Superior temporal gyrus (tissue), 1 donor: ENCODE results near the gene RNF125.
A peak's percentile ranks its signal among the peaks of the same experiment; 100 is the strongest.

ENCODE experiments used
- DNase-seq: peaks from one replicate; pipeline ENCODE4 v3.0.0-alpha.2; 2016; ENCODE audit errors: extremely low spot score

RNF125 gene

DNA sequence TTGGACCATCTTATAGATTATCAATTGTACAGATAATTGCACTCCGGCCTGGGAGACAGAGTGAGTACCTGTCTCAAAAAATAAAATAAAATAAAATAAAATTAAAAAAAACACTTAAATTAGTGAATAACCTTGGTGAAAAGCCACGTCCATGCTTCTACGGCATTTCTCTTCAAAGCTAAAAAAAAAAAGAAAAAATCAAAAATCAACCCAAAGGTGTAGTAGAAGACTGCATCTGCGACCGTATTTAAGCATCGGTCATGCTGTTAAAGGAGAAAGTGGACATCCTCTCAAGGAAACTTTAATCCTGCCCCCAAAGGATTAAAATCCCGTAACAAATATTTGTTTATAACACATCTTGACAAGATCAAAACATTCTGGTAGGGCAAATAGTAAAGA lies 72.7 kb downstream of the RNF125 start:
- no peak for DNase-seq

DNA sequence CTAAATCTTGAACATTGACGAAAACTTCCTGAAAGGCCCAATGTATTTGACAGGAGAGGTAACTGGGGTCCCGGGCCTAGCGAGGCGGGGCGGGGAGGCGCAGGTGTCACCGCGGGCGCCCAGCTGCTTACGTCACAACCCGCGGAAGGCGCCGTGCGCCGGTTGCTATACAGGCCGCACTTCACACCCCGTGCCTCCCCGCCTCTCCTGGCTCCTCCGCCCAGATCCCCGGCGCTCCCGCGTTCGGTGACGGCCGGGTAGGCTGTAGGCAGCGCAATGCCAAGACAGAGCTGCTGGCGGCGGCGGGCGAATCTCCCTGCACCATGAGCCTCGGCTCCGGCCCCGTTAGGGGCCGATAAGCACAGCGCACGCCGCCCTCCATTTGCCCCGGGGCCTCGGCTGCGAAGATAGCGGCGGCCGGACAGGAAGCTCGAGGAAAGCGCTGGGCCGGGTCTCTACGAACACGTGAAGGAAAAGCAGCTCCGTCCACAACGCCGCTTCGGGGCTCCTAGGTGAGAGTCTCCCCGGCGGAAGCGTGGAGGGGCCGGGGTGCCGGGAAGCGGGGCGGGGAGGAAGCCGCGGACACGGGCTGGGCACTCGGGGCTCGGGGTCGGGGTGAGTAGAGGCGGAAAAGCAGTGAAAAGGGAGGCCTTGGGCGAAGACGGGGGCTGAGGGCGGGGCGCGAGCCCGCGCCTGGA lies 73.2 kb downstream of the RNF125 start, which contains the start of gene RNF138:
TSS of gene RNF138 (plus strand) at position 151 of the 698 bp plus-strand sequence. CDS start 903 bp downstream, outside the sequence.
- peak; percentile 80 for DNase-seq

DNA sequence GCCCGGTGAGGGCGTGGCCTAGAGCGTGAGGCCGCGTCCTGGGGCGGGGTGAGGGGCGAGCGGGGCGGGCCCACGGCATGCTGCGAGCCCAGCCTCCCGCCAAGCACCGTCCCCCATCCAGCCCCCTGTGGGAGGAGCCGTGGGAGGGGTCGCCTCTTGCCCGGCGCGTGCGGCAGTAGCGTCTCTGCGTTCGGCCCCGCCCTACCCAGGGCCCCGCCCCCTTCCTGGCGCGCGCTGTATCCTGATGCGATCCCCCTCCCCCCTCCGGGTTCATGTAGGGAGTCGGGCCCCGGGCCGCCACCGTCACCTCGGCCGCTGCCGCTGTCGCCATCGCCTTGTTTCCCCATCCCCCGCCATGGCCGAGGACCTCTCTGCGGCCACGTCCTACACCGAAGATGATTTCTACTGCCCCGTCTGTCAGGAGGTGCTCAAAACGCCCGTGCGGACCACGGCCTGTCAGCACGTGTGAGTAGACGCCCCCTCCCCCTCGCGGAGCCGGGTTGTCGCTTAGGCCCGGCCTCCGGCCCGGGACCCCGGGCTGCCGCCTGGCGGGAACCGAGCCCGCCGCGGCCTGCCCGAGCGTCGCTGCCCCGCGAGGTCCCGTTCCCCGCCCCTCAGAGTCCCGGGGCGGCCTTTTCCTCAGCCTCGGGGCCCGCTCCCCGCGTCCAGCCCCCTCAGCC lies 73.9 kb downstream of the RNF125 start:
- peak; percentile 95 for DNase-seq

DNA sequence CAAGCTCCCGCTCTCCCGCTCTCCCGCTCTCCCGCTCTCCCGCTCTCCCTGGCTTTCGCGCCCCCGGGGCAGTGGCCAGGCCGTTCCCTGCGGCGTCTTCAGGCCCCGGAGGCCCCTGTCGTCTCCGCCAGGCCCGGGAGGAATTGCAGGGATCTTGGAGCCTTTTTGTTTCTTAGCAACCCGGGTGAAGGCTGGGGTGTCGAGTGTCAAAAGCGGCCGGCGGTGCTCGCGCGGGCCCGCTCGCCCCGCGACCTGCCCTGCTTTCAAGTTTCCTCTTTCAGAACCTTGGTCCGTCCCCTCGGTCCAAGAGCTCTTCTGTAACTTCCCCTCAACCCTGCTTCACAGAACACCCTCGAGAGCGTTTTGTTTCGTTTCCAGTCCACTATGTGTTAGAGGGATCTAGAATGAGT lies 74.5 kb downstream of the RNF125 start:
- DNase-seq, result no peak

DNA sequence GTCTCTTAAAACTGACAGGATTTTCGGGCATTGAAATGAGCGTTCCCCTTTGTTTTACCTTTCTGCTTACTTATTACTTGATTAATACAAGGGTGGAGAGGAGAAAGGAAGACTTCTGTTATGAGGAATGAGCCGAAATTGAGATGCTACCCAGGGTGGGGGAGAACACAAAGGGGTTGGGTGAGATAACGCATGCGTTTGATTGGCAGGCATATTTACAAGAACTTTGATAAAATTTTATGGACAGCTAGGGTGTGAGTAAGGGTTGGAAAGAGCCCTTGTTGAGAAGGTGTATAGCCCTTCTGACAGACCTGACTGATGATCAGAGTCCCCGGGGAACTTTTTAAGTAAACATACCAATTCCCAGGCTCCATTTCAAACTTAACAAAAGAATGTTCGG lies 74.9 kb downstream of the RNF125 start:
- no peak for DNase-seq

DNA sequence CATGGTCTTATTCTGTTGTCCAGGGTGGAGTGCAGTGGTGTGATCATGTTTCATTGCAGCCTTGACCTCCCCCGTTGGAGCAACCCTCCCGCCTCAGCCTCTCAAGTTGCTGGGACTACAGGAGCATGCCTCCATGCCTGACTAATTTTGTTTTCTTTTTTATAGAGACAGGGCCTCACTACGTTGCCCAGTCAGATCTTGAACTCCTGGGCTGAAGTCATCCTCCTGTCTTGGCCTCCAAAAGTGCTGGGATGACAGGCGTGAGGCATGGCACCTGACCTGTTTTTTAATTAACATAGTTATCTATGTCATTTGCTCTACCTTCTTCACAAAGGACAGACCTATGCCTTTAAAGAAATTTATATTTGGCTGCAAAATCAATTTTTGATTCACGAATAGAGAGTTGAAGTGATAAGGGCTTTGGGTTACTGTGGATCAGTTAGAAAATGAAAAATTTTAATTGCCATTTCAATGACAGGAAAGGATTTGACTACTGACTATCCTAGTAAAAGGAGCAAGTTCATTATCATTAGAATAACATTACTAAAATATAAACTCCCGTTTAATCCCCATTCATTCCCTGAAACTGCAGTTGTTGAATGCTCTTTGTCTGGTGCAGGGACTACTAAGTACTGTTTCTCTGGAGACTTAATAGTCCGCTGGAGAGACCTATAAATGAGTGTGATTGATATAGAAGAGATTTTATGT lies 76.7 kb downstream of the RNF125 start:
- no peak for DNase-seq

DNA sequence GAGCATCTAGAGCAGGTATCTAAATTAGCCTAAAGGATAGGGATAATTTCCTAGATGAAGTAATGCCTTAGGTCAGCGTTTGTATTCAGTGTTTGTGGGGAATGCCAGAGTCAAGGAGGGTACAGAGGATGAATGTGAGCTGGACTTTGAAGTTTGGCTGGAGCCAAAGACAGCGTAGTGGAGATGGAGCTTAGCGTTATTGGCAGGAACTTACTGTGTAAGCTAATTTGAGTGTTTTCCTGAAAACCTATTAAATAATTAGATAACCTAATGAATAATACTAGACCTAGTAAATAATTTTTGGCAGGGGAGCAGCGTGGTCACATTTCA lies 77.2 kb downstream of the RNF125 start:
- no peak for DNase-seq

DNA sequence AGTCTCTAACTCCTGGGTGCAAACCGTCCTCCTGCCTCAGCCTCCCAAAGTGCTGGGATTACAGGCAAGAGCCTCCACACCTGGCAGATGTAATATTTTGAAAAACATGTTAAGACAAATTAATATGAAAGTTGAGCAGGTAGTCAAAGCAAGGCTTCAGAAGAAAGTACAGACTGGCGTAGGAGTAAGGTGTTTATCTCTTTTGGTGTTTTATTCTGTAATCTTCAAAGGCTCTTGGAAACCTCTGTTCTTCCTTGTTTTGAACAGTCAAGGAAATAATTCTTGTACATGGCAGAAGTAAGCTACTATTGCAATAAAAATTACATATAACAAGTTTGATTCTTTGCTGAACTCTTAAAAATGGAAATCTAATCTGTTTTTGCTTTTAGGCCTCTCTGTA lies 78.3 kb downstream of the RNF125 start:
- no peak for DNase-seq

DNA sequence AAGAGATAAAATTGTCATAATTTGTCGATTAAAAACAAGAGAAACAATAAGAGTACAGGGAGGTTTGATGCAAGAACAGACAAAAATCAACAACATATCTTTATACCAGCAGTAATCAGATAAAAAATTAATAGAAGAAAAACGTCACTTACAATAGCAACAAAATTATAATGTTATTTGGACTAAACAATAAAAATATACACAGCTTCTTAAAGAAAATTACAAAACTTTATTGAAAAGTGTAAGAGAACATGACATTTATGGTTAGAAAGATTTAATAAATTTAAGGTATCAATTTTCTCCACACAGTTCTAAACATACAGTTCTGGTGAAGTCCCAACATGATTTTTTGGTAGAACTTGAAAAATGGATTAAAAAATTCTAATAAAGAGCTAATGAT lies 85.9 kb downstream of the RNF125 start:
- DNase-seq, result no peak

DNA sequence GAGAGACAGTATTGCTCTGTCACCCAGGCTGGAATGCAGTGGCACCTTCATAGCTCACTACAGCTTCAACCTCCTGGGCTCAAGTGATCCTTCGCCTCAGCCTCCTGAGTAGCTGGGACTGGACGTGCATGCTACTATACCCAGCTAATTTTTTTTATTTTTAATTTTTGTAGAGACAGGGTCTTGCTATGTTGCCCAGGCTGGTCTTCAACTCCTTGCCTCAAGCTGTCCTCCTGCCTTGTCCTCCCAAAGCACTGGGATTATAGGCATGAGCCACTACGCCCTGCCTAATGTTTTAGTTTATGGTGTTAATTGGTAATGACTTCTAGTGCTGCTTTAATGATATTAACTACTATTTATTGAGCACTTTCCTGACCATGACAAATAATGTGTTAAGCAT lies 91.4 kb downstream of the RNF125 start:
- no peak for DNase-seq

DNA sequence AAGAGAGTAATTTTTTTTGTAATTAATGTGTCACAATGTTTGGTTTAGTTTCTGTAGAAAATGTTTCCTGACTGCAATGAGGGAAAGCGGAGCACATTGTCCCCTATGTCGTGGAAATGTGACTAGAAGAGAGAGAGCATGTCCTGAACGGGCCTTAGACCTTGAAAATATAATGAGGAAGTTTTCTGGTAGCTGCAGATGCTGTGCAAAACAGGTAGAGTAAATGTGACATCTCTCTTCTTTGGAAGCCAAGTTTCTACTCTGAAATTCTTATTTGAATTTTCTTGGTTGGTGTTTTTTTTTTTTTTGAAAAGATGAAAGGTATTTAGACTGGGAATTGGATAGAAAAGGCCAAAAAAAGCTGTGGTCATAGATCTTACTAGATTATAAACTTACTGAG lies 93.1 kb downstream of the RNF125 start:
- DNase-seq, result no peak

DNA sequence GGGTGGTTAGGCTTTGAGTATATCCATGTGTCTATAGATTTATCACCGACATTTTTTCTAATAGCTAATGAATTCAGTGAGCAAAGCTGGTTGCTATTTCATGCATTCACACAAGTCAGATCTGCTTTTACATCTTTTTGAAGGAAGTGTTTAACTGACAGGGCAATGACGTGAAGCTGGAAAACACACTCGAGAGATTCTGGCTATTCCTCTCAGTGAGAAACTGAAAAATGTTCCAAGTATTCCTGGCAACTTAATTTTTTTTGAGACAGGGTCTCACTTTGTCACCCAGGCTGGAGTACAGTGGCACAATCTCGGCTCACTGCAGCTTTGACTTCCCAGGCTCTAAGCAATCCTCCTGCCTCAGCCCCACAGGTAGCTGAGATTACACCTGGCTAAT lies 94.2 kb downstream of the RNF125 start:
- no peak for DNase-seq

DNA sequence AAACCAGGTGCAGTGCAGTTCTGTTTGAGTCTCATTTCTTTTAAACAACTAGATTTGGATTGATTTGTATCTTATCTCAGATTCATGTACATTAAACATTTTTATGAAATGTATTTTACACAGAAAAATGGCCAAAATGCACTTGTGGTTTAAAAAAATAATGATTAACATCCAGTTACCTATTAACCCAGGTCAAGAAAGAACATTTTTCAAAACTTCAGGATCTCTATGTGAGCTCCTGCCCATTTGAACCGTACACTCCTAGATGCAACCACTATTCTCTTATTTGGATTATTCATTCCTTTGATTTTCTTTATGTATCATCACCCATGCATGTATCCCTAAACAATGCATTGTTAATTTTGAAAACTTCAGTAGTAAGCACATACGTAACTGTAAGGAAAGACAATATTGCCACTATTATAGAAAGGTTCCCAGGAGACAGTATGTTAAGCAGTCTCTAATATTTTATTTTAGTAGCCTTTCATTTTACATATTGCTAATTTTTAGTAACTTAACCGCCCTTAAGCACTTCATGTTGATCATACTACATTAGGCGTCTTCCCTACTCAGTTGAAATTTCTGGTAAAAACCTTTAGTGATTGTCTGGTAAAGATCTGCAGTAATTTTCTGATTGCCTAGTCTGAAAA lies 95.8 kb downstream of the RNF125 start:
- no peak for DNase-seq

DNA sequence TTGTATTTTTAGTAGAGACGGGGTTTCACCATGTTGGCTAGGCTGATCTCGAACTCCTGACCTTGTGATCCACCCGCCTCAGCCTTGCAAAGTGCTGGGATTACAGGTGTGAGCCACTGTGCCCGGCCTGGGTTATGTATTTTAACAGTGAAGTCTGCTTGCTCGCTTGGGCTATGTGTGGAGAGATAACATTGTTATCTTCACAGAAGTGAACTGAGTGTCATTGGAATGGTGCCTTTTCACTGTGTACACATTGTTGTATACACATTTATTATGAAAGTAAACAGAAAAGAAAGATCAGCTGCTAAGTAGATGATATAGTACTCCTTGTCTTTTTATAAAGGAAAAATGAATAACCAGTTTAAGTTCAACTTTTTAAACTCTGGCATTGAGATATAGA lies 103.4 kb downstream of the RNF125 start:
- no peak for DNase-seq
